Right lobe of liver (tissue), 6 donors: ENCODE results near the gene REPIN1. TPM values are rescaled to one million over a fixed set of nuclear protein-coding genes. Genes with fewer than 3 reads are reported as not detected.

Experiments
- ATAC-seq, 4 donors: fragments of 200-7000 bp; cut with Tn5 transposase; one replicate each; pipeline ENCODE4 v1.9.1; 2020; ENCODE audit warnings: mild to moderate bottlenecking in 4 of 4, moderate library complexity in 4 of 4
- DNase-seq, 3 donors: peaks; one replicate each; pipeline ENCODE4 v3.0.0-alpha.2; 2020
- H3K27ac ChIP-seq, 3 donors: fragments of 200-600 bp; one replicate each; pipeline ENCODE4 v1.8.0; 2022
- H3K27me3 ChIP-seq, 2 donors: fragments of 200-600 bp; one replicate each; pipeline ENCODE4 v1.8.0; 2022
- H3K36me3 ChIP-seq, 4 donors: fragments of 200-600 bp; sonication (generic) in 1 of 4; one replicate each; pipeline versions ENCODE4 v1.5.1 to v1.8.0; 2017 to 2022; ENCODE audit warnings: control low read depth in 1 of 4
- H3K4me1 ChIP-seq, 4 donors: fragments of 200-600 bp; sonication (generic) in 1 of 4; one replicate each; pipeline versions ENCODE4 v1.5.1 to v1.8.0; 2017 to 2022; ENCODE audit warnings: control low read depth in 1 of 4
- H3K4me3 ChIP-seq, 3 donors: fragments of 200-600 bp; one replicate each; pipeline ENCODE4 v1.8.0; 2022
- H3K9me3 ChIP-seq, 4 donors: fragments of 200-600 bp; sonication (generic) in 1 of 4; one replicate each; pipeline versions ENCODE4 v1.5.1 to v1.8.0; 2017 to 2022; ENCODE audit warnings: control low read depth in 1 of 4
- CTCF ChIP-seq, 4 donors: fragments of 200-600 bp in 3 of 4; fragments of 450-650 bp in 1 of 4; IDR thresholded peaks; one replicate each; pipeline versions ENCODE4 v1.5.1 to v1.8.0; 2016 to 2022; ENCODE audit warnings: antibody characterized with exemption in 4 of 4, mild to moderate bottlenecking in 2 of 4
- POLR2A ChIP-seq: fragments of 450-650 bp; IDR thresholded peaks from one replicate; pipeline ENCODE4 v1.6.1; 2017; ENCODE audit warnings: antibody characterized with exemption, mild to moderate bottlenecking
- WGBS: methylation state at CpG from one replicate; pipeline ENCODE4 v1.1.6; 2018; ENCODE audit warnings: low coverage, low lambda C conversion rate; ENCODE audit not compliant: insufficient coverage; ENCODE audit errors: missing lambda C conversion rate; 5-methylcytosine and 5-hydroxymethylcytosine counted together
- intact Hi-C, 2 donors: fragments of 100-400 bp; cut with DNase I; formaldehyde crosslinking; loops; one replicate each; pipeline versions ENCODE4 v1.11.2 to v1.14.1; 2022
- total RNA-seq, 6 experiments: library from RNA; depleted of rRNA in 2 of 6; stranded (reverse); fragments of >200 nt in 2 of 6; fragmentation: NEBNext Ultra II Directional in 3 of 6; extraction: Animal tissue kit (Norgen Biotek cat#: 25700) in 3 of 6; gene quantifications; one replicate each; pipeline versions ENCODE4 v1.1.0 to v1.2.4, GENCODE V29; 2016 to 2023
- donor health status: DM: no; HTN: yes; CAD: no.
- donor health status: DM: no; HTN: no; CAD: no.
- donor health status: DM: no; HTN: no; CAD: no.
- donor health status: DM: no; HTN: yes; CAD: no.
- donor health status: DM: no; HTN: yes; CAD: no.

The REPIN1 gene
- total RNA-seq, 6 experiments from 2014 or later: 56.2 to 133 (median 73.5) TPM

- Histone ChIP-seq H3K9me3 (no peaks in the 10 kb centered on the region), H3K36me3 (peaks cover 0 to 28% (median 10%) of the 10 kb centered on the region in 4 donors), H3K27ac (no peak overlapping the region), H3K4me3 (no peak overlapping the region), H3K27me3 (no peaks in the 10 kb centered on the region), H3K4me1 (peaks cover 0 to 40% (median 15%) of the 10 kb centered on the region in 4 donors)
- ATAC-seq (no peak), DNase-seq (no peak)
- TF ChIP-seq POLR2A (no peak), CTCF (IDR thresholded peaks at IDR 0.05) (no peak)
- 73% methylated on average over 2 of the region's 48 CpGs for WGBS
- intact Hi-C loops: no loop called here
Observed at GRCh38 chr7:150371131-150371995, 2.7 kb downstream of the REPIN1 start.

GRCh38 chr7:150371996-150372270 lies 3.3 kb downstream of the REPIN1 start:
- WGBS: 100% methylated on average over 4 of the region's 30 CpGs
- no peaks in the 10 kb centered on the region for H3K27me3 ChIP-seq
- H3K36me3 ChIP-seq: peaks cover 0 to 28% (median 10%) of the 10 kb centered on the region in 4 donors
- no peaks in the 10 kb centered on the region for H3K9me3 ChIP-seq
- no peak overlapping the region for H3K27ac ChIP-seq
- intact Hi-C loops: no loop called here
- H3K4me3 ChIP-seq: no peak overlapping the region
- no peak for DNase-seq
- no peak for TF ChIP-seq CTCF (IDR thresholded peaks at IDR 0.05)
- TF ChIP-seq POLR2A: no peak
- ATAC-seq: no peak
- peaks cover 0 to 46% (median 18%) of the 10 kb centered on the region in 4 donors for H3K4me1 ChIP-seq

GRCh38 chr7:150372271-150373048 lies 3.8 kb downstream of the REPIN1 start:
- no peak for ATAC-seq

More at GRCh38 chr7:150372271-150373048, 3.8 kb downstream of the REPIN1 start:
- TF ChIP-seq CTCF (IDR thresholded peaks at IDR 0.05) (no peak), POLR2A (no peak)
- Histone ChIP-seq H3K9me3 (no peaks in the 10 kb centered on the region), H3K36me3 (peaks cover 0 to 28% (median 10%) of the 10 kb centered on the region in 4 donors), H3K4me1 (peaks cover 0 to 47% (median 17%) of the 10 kb centered on the region in 4 donors), H3K4me3 (no peak overlapping the region), H3K27ac (no peak overlapping the region), H3K27me3 (no peaks in the 10 kb centered on the region)
- no peak for DNase-seq
- WGBS: 92% methylated on average over 35 of the region's 79 CpGs
- intact Hi-C loops: no loop called here
